Liver (tissue), 9 donors: ENCODE measurements around the gene DUOXA2. TPM values are rescaled to one million over a fixed set of nuclear protein-coding genes. Genes with fewer than 3 reads are reported as not detected.

Source experiments
- DNase-seq: peaks from one replicate; pipeline ENCODE4 v3.0.0-alpha.2; 2017; ENCODE audit warnings: low spot score
- H3K27ac ChIP-seq, 2 donors: one replicate each; pipeline ENCODE4 v1.7.0; 2013; ENCODE audit warnings: inconsistent platforms in 2 of 2, low read length in 2 of 2, control low read depth in 1 of 2, low read depth in 1 of 2, mild to moderate bottlenecking in 1 of 2
- H3K27me3 ChIP-seq, 4 donors: one replicate each; pipeline versions ENCODE4 v1.6.1 to v1.7.0; 2013; ENCODE audit warnings: low read length in 3 of 4, inconsistent platforms in 1 of 4, mild to moderate bottlenecking in 1 of 4, moderate library complexity in 1 of 4; ENCODE audit not compliant: control insufficient read depth in 4 of 4, insufficient read depth in 4 of 4
- H3K36me3 ChIP-seq, 4 donors: one replicate each; pipeline versions ENCODE4 v1.6.1 to v1.7.0; 2013; ENCODE audit warnings: low read length in 3 of 4, mild to moderate bottlenecking in 3 of 4, low read depth in 1 of 4, moderate library complexity in 1 of 4; ENCODE audit not compliant: control insufficient read depth in 4 of 4, insufficient read depth in 3 of 4
- H3K4me1 ChIP-seq, 4 donors: one replicate each; pipeline versions ENCODE4 v1.6.1 to v1.7.0; 2013; ENCODE audit warnings: low read length in 3 of 4, mild to moderate bottlenecking in 3 of 4, moderate library complexity in 1 of 4; ENCODE audit not compliant: control insufficient read depth in 4 of 4, insufficient read depth in 4 of 4
- H3K4me3 ChIP-seq, 3 donors: one replicate each; pipeline versions ENCODE4 v1.6.1 to v1.7.0; 2013; ENCODE audit warnings: low read length in 3 of 3, control low read depth in 1 of 3, low read depth in 1 of 3, mild to moderate bottlenecking in 1 of 3
- H3K9ac ChIP-seq, 2 donors: one replicate each; pipeline ENCODE4 v1.7.0; 2013; ENCODE audit warnings: low read length in 2 of 2, mild to moderate bottlenecking in 2 of 2, moderate library complexity in 2 of 2, control low read depth in 1 of 2, low read depth in 1 of 2
- H3K9me3 ChIP-seq, 4 donors: one replicate each; pipeline versions ENCODE4 v1.6.1 to v1.7.0; 2013; ENCODE audit warnings: low read length in 3 of 4; ENCODE audit not compliant: control insufficient read depth in 4 of 4
- CTCF ChIP-seq: fragments of 150-350 bp; IDR thresholded peaks from 2 replicates; pipeline ENCODE4 v1.5.1; 2017; ENCODE audit warnings: improper control_type of control experiment, low read depth, low read length; ENCODE audit not compliant: missing input control
- EGR1 ChIP-seq, 2 donors: IDR thresholded peaks; 2 replicates each; pipeline ENCODE4 v1.6.1; 2016 to 2018; ENCODE audit warnings: antibody characterized with exemption in 2 of 2, low read depth in 2 of 2
- FOXA2 ChIP-seq: IDR thresholded peaks from 2 replicates; pipeline ENCODE4 v1.6.1; 2016; ENCODE audit warnings: antibody characterized with exemption
- GABPA ChIP-seq, 2 donors: IDR thresholded peaks in 1 of 2; conservative IDR thresholded peaks in 1 of 2; 2 replicates each; pipeline ENCODE4 v1.6.1; 2016; ENCODE audit warnings: antibody characterized with exemption in 2 of 2, mild to moderate bottlenecking in 1 of 2, moderate library complexity in 1 of 2
- HNF4A ChIP-seq, 2 donors: conservative IDR thresholded peaks; 2 replicates each; pipeline ENCODE4 v1.6.1; 2016; ENCODE audit warnings: antibody characterized with exemption in 2 of 2, mild to moderate bottlenecking in 2 of 2
- HNF4G ChIP-seq: IDR thresholded peaks from 2 replicates; pipeline ENCODE4 v1.6.1; 2016; ENCODE audit warnings: antibody characterized with exemption
- MAX ChIP-seq: IDR thresholded peaks from 2 replicates; pipeline ENCODE4 v1.6.1; 2016; ENCODE audit warnings: antibody characterized with exemption
- NR2F2 ChIP-seq: IDR thresholded peaks from 2 replicates; pipeline ENCODE4 v1.6.1; 2016; ENCODE audit warnings: antibody characterized with exemption
- REST ChIP-seq: IDR thresholded peaks from 2 replicates; pipeline ENCODE4 v1.6.1; 2016; ENCODE audit warnings: antibody characterized with exemption, mild to moderate bottlenecking
- RXRA ChIP-seq, 2 donors: IDR thresholded peaks; 2 replicates each; pipeline ENCODE4 v1.6.1; 2017 to 2018; ENCODE audit warnings: antibody characterized with exemption in 2 of 2, mild to moderate bottlenecking in 1 of 2
- SP1 ChIP-seq: IDR thresholded peaks from 2 replicates; pipeline ENCODE4 v1.6.1; 2018; ENCODE audit warnings: antibody characterized with exemption, mild to moderate bottlenecking
- TAF1 ChIP-seq: conservative IDR thresholded peaks from 2 replicates; pipeline ENCODE4 v1.6.1; 2016; ENCODE audit warnings: antibody characterized with exemption, mild to moderate bottlenecking
- YY1 ChIP-seq: IDR thresholded peaks from 2 replicates; pipeline ENCODE4 v1.6.1; 2016; ENCODE audit warnings: antibody characterized with exemption, mild to moderate bottlenecking
- WGBS: extraction: QIAGEN DNeasy Blood & Tissue Kit; methylation state at CpG from one replicate; pipeline ENCODE4 v1.1.7; 2013; 5-methylcytosine and 5-hydroxymethylcytosine counted together
- polyA plus RNA-seq, 2 donors: library from polyadenylated mRNA; stranded (reverse) in 1 of 2; unstranded in 1 of 2; fragments of 200-250 nt in 1 of 2; fragments of >200 nt in 1 of 2; fragmentation: Nextera tagmentation in 1 of 2; extraction: Ambion mirVana in 1 of 2; gene quantifications; one replicate each; pipeline versions ENCODE4 v1.2.1 to v1.2.3, GENCODE V29; 2013 to 2015
- total RNA-seq, 2 donors: library from RNA; depleted of rRNA; stranded (reverse); fragments of >200 nt; gene quantifications; one replicate each; pipeline ENCODE4 v1.2.3, GENCODE V29; 2014
- donor health status: healthy.
- donor health status: healthy.
- donor health status: healthy.
- donor health status: healthy.
- donor health status: healthy.

DUOXA2 gene
- total and polyA plus RNA-seq, 4 donors, result 0.07 TPM; not detected in 3

GRCh38 chr15:45150997-45151396 lies 36.9 kb downstream of the DUOXA2 start:
- 93% methylated on average over 6 of the region's 6 CpGs for WGBS
- Histone ChIP-seq H3K9ac (no peak overlapping the region), H3K27ac (no peak overlapping the region), H3K4me3 (no peak overlapping the region), H3K4me1 (no peaks in the 10 kb centered on the region), H3K27me3 (no peaks in the 10 kb centered on the region), H3K36me3 (no peaks in the 10 kb centered on the region), H3K9me3 (no peaks in the 10 kb centered on the region)
- TF ChIP-seq GABPA (IDR thresholded peaks at IDR 0.05 in 1 of 2, conservative IDR thresholded peaks at IDR 0.05 in 1 of 2) (no peak), YY1 (no peak), FOXA2 (no peak)
- no peak for DNase-seq

- DNase-seq, result no peak
- WGBS, result 98% methylated on average over 36 of the region's 36 CpGs
Measured at GRCh38 chr15:45151998-45152828, 38.1 kb downstream of the DUOXA2 start.

More at GRCh38 chr15:45151998-45152828, 38.1 kb downstream of the DUOXA2 start:
- TF ChIP-seq REST (no peak), FOXA2 (no peak), EGR1 (IDR thresholded peaks at IDR 0.05; ENCODE audit: low read depth in 2 of 2) (no peak), HNF4A (conservative IDR thresholded peaks at IDR 0.05) (no peak), TAF1 (no peak), MAX (no peak), HNF4G (no peak), NR2F2 (no peak), YY1 (no peak), SP1 (no peak), RXRA (IDR thresholded peaks at IDR 0.05) (no peak), CTCF (no peak)
- no peak overlapping the region for H3K4me3 ChIP-seq
- H3K9me3 ChIP-seq, result no peaks in the 10 kb centered on the region
- no peak overlapping the region for H3K27ac ChIP-seq
- no peaks in the 10 kb centered on the region for H3K4me1 ChIP-seq
- no peaks in the 10 kb centered on the region for H3K36me3 ChIP-seq
- no peak overlapping the region for H3K9ac ChIP-seq
- H3K27me3 ChIP-seq, result no peaks in the 10 kb centered on the region
